Activated naive CD4-positive, alpha-beta T cell treated with anti-CD3 and anti-CD28 coated beads, Interleukin-2, amount 50 U/mL, for 16 hours (primary cell): Measurements from ENCODE around the gene TMEM254.
"Not testable (repeated sequence)": the region's sequence is repeated elsewhere in the genome, so short reads cannot be mapped to it uniquely, and the experiment has no call there.

ENCODE experiments used
- DNase-seq: peaks from one replicate; pipeline ENCODE4 v3.0.0-alpha.2; 2020

TMEM254 gene

DNA sequence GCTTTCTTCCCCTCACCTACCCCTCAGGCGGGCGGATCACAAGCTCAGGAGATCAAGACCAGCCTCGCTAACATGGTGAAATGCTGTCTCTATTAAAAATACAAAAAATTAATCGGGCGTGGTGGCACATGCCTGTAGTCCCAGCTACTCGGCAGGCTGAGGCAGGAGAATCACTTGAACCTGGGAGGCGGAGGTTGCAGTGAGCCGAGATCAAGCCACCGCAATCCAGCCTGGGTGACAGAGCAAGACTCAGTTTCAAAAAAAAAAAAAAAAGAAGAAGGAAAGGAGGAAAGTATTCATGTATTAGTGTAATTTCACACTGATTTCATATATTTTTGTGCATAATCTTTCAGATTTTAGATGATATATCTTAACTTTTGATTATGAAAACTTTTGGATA, 55.2 kb downstream of the TMEM254 start:
- not testable (repeated sequence) for DNase-seq

DNA sequence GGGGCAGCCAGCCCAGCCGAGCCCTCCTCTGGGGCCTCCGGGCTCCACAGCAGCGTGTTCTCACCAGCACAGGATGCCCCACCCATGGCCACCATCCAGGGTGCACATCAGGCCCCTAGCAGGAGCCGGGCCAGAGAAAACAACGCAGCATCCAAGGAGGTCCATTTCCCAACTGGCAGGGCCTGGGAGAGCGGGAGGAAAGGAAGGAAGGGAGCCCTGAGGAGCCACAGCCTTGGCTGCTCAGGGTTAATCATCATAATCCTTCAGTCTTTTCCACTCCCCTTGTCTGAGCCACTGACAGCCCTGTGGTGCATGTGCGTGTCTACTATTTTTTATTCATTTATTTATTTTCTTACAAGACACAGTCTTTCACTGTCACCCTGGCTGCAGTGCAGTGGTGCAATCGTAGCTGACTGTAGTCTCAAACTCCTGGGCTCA, 57.7 kb downstream of the TMEM254 start:
- no peak for DNase-seq

DNA sequence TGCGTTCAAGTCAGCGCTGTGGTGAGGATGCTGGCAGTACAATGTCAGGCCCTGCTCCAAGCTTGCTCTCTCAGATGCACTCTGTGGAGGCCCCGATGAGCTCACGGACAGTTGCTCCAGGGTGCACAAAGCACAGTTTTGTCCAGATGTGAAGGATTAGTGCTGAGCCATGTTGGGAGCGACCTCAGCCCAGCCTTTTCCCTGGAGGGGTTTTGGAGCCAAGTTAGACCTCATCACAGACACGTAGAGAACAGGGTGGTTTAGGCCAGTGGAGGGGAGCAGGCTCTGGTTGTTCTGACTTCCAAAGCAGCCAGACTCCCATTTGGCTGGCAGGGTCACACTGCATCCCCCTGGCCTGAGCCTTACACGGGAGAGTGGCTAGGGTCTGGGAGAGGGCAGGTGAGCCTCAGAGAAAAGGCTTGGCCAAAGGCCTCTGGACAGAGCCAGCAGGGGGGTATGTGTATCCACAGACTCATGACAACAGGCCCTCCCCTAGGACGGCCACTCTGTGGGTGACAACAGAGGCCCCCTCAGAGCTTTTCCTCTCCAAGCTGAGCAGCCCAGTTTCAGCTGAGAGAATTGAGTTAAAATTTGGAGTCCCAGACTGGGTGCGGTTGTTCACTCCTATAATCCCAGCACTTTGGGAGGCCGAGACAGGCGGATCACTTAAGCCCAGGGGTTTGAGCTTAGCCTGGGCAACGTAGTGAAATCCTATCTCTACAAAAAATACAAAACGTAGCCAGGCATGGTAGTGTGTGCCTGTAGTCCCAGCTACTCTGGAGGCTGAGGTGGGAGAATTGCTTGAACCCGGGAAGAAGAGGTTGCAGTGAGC, 58.8 kb downstream of the TMEM254 start:
- no peak for DNase-seq

DNA sequence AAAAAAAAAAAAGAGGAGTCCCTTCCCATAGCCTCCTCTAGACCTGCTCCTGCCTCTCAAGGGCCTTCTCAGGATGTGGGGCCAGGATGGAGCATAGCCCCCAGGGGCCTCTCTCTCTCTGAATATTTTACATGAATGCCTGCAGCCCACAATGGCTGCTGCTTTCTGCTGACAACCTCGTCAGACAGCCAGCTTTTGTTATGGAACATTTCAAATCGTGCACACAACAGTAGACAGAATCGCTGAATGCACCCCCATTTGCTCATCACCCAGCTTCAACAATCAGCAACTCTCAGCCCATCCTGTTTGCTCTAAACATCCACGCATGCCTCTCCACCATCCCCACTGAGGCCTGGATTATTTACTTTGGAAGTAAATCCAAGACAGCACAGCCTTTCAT, 59.5 kb downstream of the TMEM254 start:
- DNase-seq, result no peak

DNA sequence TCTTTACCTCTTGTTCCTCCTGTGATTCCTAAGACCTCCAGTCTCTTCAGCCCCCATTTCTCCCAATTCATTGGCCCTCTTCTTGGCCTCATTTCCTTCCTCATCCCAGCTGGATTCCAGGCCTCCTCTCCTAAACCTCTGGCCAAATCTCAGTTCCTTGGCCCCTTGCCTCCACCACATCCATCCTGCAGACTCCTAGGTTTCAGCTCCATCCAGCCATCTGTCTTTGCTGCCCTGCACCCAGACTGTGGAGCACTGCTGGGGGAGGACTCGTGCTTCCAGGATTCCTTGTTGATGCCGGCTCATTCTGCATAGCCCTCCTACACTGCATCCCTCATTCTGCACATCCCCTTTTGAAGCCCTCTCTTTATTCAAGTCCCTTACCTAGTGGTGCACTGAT, 60.8 kb downstream of the TMEM254 start:
- no peak for DNase-seq

DNA sequence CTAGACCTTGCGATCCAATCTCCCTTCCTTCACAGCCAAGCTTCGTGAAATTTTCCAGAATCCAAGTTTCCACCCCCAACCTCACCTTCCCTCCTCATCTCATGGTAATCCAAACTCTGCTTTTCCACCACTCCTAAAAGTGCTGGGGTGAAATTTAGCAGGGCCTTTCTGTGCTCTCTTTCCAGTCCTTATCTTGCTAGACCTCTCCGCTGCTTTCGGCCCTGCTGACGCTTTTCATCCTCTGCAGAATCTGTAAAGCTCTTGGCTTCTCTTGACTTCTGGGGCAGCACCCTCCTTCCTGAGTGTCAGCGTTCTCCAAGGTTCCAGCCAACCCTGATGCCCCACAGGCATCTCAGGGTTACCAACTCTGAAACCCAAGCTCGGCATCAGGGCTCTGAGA, 61.8 kb downstream of the TMEM254 start:
- no peak for DNase-seq

DNA sequence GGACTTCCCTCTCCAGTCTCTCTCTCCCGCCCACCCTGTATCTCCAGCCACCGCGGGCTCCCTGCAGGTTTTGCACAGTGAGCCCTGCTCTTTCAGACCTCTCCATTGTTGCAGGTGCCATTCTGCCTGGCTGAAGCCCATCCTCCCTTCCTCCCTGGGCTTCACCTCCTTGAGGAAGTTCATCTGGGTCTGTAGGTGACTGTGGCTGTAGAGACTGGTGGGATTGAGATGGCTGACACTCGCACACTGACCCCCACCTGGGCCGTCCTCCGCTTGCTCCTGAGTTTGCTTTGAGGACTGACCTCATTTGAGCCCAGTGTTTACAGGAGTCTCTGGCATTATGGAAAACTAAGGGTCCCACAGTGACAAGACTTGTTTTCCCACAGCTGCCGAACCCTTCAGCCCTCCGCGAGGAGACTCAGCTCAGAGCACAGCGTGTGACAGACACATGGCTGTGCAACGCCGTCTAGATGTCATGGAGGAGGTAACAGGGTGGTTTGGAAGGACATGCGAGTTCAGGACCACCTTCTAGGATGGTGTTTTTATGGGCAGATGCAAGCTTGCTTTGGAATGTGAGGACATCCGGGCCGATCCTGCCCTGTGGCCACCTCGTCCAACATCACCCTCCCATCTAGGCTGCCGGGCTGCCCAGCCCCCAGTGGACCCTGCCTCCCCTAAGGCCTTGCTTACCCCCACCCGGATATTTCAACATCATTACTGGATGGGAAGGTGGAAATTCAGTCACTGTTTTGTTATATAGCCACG, 63.4 kb downstream of the TMEM254 start:
- DNase-seq, result no peak
